GM10248 (cell line): ENCODE data around the gene FAM114A2.

Experiments
- CTCF ChIA-PET: fragments of 300-600 bp; sonication (Branson Sonifier 250); formaldehyde crosslinking; extraction: SDS; loops from one replicate; lab custom pipeline; 2021; ENCODE audit warnings: antibody characterized with exemption; lab: Yijun Ruan, JAX
- POLR2A ChIA-PET: fragments of 350-650 bp; sonication (Branson Sonifier 250); formaldehyde crosslinking; extraction: SDS; loops from one replicate; lab custom pipeline; 2020; ENCODE audit warnings: antibody characterized with exemption; lab: Yijun Ruan, JAX
- DNase-seq: peaks from one replicate; pipeline ENCODE4 v3.0.0; 2012; ENCODE audit errors: extremely low spot score
- CTCF ChIP-seq: IDR thresholded peaks from 2 replicates; pipeline ENCODE4 v1.5.1; 2012; ENCODE audit warnings: mild to moderate bottlenecking, low read depth; ENCODE audit errors: extremely low read depth, missing control alignments, control extremely low read depth

Gene FAM114A2

DNA sequence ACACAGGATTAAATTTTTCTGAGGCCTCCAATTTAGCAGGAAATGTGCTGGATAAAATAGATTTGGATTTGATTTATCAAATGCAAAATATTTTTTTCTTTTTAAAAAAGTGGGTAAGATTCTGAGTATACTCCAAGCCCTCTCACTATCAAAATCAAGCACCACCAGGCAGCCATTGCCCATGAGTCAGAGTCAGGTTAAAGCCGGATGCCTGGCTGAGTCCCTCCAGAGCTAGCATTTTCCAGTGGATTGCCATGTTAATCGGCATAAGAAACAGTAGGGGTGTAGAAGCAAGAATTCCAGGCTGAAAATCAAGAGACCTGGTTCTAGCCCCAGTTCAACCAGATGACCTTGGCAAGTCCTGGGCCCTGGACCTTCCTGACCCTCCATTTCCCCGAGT lies 85.3 kb downstream of the FAM114A2 start:
- no peak for DNase-seq
- TF ChIP-seq CTCF = no peak
- POLR2A ChIA-PET = no interaction called here
- CTCF ChIA-PET = interaction anchor here (1.9 to 4.1 kb wide), 2 partner anchors 12 to 22 kb away, joined by 6 to 29 read pairs; no protein-coding TSS in a partner anchor

DNA sequence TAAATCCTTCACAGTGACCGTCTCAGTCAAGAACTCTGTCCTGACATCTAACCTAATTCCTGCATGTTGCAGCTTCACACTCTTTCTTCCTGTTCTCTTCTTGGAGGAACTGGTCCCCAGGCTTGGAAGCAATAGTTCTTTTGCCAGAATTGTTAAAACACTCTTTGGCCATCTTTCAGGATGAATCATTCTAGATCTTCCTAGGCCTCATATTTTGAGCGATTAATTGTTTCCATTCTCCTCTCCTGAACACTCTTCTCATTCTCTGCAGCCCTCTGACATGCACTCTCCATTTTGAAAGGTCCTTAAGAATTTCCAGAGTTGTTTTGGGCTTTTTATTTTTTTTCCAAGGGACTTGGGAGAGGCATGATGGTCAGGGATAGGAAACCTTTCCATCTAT lies 85.8 kb downstream of the FAM114A2 start:
- no peak for DNase-seq
- ChIA-PET POLR2A (no interaction called here), CTCF (interaction anchor here (1.4 to 4.1 kb wide), 4 partner anchors 12 to 443 kb away, joined by 3 to 29 read pairs (median 4); no protein-coding TSS in a partner anchor)
- no peak for TF ChIP-seq CTCF

DNA sequence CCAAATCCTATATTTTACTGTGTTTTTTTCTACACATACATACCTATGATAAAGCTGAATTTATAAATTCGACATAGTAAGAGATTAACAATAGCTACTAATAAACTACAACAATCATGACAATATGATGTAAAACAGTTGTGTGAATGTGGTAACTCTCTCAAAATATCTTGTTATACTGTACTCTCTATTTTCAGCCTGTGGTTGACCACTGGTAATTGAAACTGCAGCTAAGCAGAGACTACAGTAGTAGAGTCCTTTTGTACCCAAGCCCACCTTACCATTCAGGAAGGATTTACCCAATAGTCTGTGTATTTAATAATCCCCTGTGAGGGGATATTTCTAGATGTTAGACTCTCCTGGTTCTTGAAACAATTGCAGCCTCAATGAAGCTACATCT lies 86.7 kb downstream of the FAM114A2 start:
- CTCF ChIA-PET = interaction anchor here (0.8 to 4.1 kb wide), 6 partner anchors 8 to 442 kb away, joined by 3 to 29 read pairs (median 4); no protein-coding TSS in a partner anchor

GRCh38 chr5:153941265-153941664 lies 97.4 kb downstream of the FAM114A2 start:
- no peak for TF ChIP-seq CTCF
- CTCF ChIA-PET = interaction anchor here (1.1 to 1.7 kb wide), 3 partner anchors 8 to 34 kb away, joined by 3 to 4 read pairs (median 3); no protein-coding TSS in a partner anchor
- DNase-seq = no peak
- POLR2A ChIA-PET = no interaction called here

More for the DNA sequence above, 86.7 kb downstream of the FAM114A2 start:
- POLR2A ChIA-PET = no interaction called here
- no peak for DNase-seq
- no peak for TF ChIP-seq CTCF
